GM21447 (cell line): ENCODE results near the gene SULT1E1.

ENCODE experiments used
- ATAC-seq: cut with Tn5 transposase; IDR thresholded peaks from one replicate; pipeline ENCODE4 v1.9.1; 2021; ENCODE audit not compliant: unreplicated experiment

The SULT1E1 gene

DNA sequence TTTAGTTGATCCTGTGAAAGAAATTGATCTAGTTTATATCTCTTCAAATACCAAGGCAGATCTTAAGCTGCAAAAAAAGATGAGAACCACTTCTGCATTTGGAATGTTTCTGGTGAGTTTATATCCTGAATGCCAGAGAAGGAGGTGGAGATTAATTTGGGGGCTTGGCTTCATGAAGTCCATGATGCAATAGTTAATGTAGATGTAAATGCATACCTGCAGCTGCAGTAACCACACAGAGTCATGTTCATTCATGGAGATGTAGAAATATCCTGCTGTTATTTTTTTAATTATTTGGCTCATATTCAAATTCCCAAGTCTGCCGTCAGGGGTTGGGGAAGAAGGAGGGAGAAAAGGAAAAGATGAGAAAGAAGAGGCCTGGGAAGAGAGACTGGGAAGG lies at the start of gene SULT1E1:
Gene SULT1E1 (minus strand): TSS at position 94 of the 400 bp plus-strand sequence. CDS start 2,501 bp downstream, outside the sequence.
- ATAC-seq, result no peak

GRCh38 chr4:69909195-69909594 lies 49.2 kb upstream of the SULT1E1 start:
- no peak for ATAC-seq

GRCh38 chr4:69907151-69907550 lies 47.2 kb upstream of the SULT1E1 start:
- no peak for ATAC-seq

GRCh38 chr4:69896530-69897116 lies 36.7 kb upstream of the SULT1E1 start:
- no peak for ATAC-seq

GRCh38 chr4:69894721-69895120 lies 34.8 kb upstream of the SULT1E1 start:
- no peak for ATAC-seq

- ATAC-seq, result no peak
Observed at GRCh38 chr4:69894186-69894585, 34.2 kb upstream of the SULT1E1 start.

- ATAC-seq, result no peak
Observed at GRCh38 chr4:69888336-69888735, 28.4 kb upstream of the SULT1E1 start.

DNA sequence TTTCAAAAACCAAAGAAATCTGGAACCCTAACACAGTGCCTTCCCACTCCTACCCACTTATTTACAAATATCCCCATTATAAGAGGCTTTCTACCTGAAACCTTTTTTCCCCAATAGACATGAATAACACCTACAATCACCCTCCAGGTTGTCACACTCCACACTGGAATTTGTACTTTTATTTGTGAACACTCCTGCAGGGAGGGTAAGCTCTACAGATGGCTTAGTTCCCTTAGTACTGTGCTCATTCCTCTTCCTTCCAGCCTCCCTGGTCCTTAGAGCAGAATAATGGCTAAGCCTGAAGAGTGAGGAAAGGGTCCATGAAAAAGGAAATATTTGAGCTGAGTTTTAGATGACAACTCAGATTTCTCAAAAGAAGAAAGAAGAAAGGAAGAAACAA lies 22.2 kb upstream of the SULT1E1 start:
- no peak for ATAC-seq

GRCh38 chr4:69881173-69881773 lies 21.3 kb upstream of the SULT1E1 start:
- ATAC-seq, result peak; percentile 83

DNA sequence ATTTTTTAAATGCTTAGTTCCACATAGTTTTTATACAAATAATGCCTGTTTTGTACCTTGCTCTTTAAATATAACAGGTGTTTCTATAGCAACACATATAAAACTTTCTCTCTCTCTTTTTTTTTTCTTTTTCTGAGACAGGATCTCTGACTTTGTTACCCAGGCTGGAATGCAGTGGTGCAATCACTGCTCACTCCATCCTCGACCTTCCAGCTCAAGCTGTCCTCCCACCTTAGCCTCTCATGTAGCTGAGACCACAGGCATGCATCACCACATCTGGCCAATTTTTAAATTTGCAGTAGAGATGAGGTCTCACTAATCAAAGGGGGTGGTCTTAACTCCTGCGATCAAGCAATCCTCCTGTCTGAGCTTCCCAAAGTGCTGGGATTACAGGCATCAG lies 18.3 kb upstream of the SULT1E1 start:
- ATAC-seq, result no peak

DNA sequence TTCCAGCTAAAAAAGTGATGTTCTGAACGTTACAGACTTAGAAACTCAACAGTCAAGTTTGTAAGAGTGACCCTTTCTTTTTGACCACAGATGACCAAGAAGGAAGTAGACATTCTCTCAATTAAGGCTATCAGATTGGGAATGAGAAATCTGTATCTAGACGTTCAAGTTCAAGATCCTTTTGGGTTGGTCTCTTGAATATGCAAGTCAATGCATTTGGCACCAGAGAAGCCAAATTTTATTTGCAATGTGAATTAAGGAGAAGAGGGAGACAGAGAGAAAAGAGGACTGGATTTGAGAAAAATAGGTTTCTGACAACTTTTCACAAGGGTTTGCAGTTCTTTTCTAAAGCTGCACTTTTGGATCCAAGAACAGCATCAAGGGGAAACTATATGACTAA lies 17.5 kb upstream of the SULT1E1 start:
- no peak for ATAC-seq

DNA sequence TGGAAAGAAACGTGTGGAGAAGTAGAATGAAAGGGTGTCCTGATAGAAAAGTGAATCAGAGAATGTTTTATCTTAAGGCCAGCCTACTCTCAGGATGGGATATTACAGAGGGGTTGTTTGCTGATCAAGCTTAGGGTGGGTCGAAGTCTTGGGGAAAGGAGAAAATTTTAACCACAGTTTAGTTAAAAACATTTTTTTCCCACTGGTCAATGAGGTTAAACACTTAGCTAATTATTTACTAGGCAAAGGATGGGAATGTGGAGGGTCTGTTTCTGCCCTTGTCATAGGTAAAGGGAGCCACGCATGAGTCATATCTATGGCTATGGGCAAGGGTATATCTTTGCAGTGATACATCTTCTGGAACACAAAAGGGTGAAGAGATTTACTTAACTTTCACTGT lies 16.1 kb upstream of the SULT1E1 start:
- no peak for ATAC-seq

DNA sequence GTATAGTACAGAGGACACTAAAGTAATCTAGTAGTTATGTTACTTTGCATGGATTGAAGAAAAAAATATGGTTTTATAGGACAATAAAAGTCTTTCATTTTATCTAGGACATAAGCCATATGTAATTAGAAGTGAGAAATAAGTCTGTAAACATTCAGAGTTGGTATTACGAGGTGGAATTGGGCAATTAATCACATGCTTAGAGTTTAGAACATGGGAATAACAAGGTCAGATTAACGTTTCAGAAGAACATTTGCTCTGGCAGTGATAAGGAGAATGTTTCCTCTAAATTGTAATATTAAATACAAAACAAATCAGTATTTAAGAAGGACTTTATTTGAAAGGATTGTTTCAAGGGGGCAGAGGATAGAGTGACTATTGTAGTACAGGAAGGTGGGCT lies 15.6 kb upstream of the SULT1E1 start:
- ATAC-seq, result no peak

DNA sequence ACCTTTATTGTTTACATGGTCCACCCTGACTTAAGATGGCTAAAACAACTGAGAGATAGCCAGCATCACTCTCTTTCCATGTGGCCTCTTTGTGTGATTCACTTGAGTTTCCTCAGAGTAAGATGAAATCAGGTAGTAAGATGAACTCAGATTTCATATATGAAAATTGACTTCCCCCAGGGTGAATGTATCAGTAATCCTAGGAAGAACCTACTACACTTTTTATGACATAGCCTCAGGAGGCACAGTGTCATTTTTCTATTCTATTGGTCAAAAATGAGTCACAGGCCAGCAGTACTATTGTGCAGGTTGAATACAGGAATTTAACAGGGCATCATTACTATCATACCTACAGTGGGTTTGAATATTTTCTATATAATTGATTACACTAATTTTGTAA lies 14.6 kb upstream of the SULT1E1 start:
- no peak for ATAC-seq

DNA sequence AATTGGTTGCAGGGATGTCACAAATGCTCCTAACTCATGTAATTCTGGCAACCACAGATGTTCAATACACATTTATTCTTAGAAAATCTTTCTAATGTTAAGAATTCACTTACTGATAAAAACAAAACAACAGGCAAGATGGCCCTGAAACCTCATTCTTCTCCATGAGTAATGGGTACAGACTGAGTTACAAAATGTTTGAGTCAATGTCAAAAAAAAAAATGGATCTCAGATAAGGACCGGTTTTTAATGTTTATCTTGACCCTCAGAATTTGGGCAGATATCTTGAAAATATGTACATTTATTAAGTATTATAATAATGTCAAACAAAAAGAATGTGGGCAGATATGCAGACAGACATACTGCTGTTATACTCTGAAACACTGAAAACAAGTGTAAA lies 1.8 kb upstream of the SULT1E1 start:
- ATAC-seq, result no peak

DNA sequence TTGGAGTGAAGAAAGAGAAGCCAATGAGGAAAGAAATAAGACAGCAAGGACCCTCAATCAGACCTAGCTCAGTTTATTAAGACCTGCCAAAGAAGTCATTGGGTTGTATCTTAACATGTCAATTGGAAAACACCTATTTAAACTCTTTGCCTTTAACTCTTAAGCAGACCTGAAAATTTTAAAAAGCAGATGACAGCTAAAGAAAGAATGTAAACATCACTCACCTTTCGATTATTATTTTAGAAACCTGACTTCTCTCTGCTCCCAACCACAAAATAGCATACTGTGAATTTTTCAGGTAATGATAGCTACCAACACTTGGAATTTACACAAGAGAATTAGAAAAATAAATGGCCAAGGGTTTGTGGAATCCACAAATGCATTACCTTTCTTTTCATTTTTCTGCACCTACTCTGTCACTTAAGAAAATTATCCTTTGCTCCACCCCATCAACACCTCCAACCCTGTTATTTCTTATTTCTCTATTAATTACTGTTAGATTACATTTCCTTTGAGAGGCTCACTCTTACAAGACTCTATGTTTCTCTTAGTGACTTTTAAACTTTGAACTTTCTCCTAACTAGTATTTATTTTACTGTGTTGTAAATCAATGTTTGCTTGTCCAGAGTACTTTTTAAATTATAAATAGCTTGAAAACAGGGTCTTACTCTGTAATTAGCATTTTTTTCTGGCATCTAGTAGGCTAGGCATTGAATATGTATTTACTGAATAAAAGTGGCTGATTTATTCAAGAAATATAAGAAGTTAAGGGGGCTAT lies 765 bp upstream of the SULT1E1 start:
- ATAC-seq, result no peak

DNA sequence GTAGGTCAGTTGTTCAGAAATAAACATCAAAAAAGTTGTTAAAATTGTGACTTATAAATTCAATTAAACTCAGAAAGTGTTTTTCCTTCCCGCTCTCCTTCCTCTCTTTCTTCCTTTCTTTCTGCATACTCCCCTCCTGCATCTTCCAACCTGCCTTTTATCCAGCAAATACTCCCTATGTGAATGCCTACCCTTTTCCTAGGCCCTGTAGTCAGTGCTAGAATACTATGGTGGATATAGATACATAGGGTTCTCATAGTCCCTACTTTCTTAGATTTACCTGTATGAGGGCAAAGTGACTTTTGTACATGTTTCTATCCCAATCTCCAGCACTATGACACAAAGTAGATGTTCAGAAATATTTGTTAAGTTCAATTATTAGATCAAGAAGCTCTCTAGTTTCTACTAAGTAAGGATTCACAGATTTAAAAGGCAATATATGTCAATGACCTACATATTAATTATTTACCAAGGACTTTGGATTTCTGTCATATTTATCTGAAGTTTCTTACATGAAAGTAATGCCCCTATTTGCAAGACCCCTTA lies 732 bp downstream of the SULT1E1 start:
- no peak for ATAC-seq

- no peak for ATAC-seq
Observed at GRCh38 chr4:69858690-69859089, 1.3 kb downstream of the SULT1E1 start.

GRCh38 chr4:69855822-69856221 lies 4.1 kb downstream of the SULT1E1 start:
- no peak for ATAC-seq

GRCh38 chr4:69849969-69850368 lies 10.0 kb downstream of the SULT1E1 start:
- peak; percentile 92 for ATAC-seq

GRCh38 chr4:69849297-69849696 lies 10.6 kb downstream of the SULT1E1 start:
- ATAC-seq, result no peak

- ATAC-seq, result no peak
Observed at GRCh38 chr4:69848028-69848427, 11.9 kb downstream of the SULT1E1 start.
